HG02642 (cell line): ENCODE results near the gene NOC2L.

ENCODE experiments used
- ATAC-seq: cut with Tn5 transposase; IDR thresholded peaks from one replicate; pipeline ENCODE4 v1.9.1; 2021; ENCODE audit warnings: mild to moderate bottlenecking; ENCODE audit not compliant: unreplicated experiment, poor library complexity

NOC2L gene

GRCh38 chr1:944341-945325 is 14.4 kb downstream of the NOC2L start:
- no peak for ATAC-seq

GRCh38 chr1:943545-944340 is 15.3 kb downstream of the NOC2L start:
- no peak for ATAC-seq

- ATAC-seq, result no peak
These were observed 16.1 kb downstream of the NOC2L start for GRCh38 chr1:942864-943533.

GRCh38 chr1:942411-942821 is 16.6 kb downstream of the NOC2L start:
- no peak for ATAC-seq

GRCh38 chr1:941588-942383 is 17.3 kb downstream of the NOC2L start:
- ATAC-seq, result no peak

GRCh38 chr1:941015-941587 is 18.0 kb downstream of the NOC2L start:
- ATAC-seq, result no peak

GRCh38 chr1:940107-941014 is 18.7 kb downstream of the NOC2L start:
- ATAC-seq, result no peak

- no peak for ATAC-seq
These were observed 19.4 kb downstream of the NOC2L start for GRCh38 chr1:939511-940106.

- ATAC-seq, result no peak
These were observed 20.2 kb downstream of the NOC2L start for GRCh38 chr1:938711-939489.

- no peak for ATAC-seq
These were observed 20.9 kb downstream of the NOC2L start for GRCh38 chr1:938088-938683.

GRCh38 chr1:937521-937920 is 21.5 kb downstream of the NOC2L start:
- no peak for ATAC-seq

- no peak for ATAC-seq
These were observed 22.4 kb downstream of the NOC2L start for GRCh38 chr1:936348-937264.

- no peak for ATAC-seq
These were observed 23.3 kb downstream of the NOC2L start for GRCh38 chr1:935751-936231.

- no peak for ATAC-seq
These were observed 23.9 kb downstream of the NOC2L start for GRCh38 chr1:934991-935750.

- no peak for ATAC-seq
These were observed 25.5 kb downstream of the NOC2L start for GRCh38 chr1:933603-933940.
